GM18867 (cell line): Measurements from ENCODE around the gene ASTN2.

Source experiments
- ATAC-seq: cut with Tn5 transposase; IDR thresholded peaks from one replicate; pipeline ENCODE4 v1.9.1; 2021; ENCODE audit warnings: mild to moderate bottlenecking, moderate library complexity; ENCODE audit not compliant: unreplicated experiment

Gene ASTN2

GRCh38 chr9:116555556-116556155 lies 859.2 kb downstream of the ASTN2 start:
- no peak for ATAC-seq

- ATAC-seq: no peak
Measured at GRCh38 chr9:116555119-116555518, 859.7 kb downstream of the ASTN2 start.

- no peak for ATAC-seq
Measured at GRCh38 chr9:116550696-116551436, 864.0 kb downstream of the ASTN2 start.

GRCh38 chr9:116549786-116550660 lies 864.8 kb downstream of the ASTN2 start:
- no peak for ATAC-seq

GRCh38 chr9:116549061-116549664 lies 865.7 kb downstream of the ASTN2 start:
- no peak for ATAC-seq

GRCh38 chr9:116547729-116548426 lies 867.0 kb downstream of the ASTN2 start:
- ATAC-seq: no peak

- ATAC-seq: no peak
Measured at GRCh38 chr9:116546711-116547581, 867.9 kb downstream of the ASTN2 start.

GRCh38 chr9:116544896-116545295 lies 870.0 kb downstream of the ASTN2 start:
- no peak for ATAC-seq

- ATAC-seq: no peak
Measured at GRCh38 chr9:116543731-116544400, 871.0 kb downstream of the ASTN2 start.

- no peak for ATAC-seq
Measured at GRCh38 chr9:116541402-116541801, 873.5 kb downstream of the ASTN2 start.

GRCh38 chr9:116539549-116539948 lies 875.3 kb downstream of the ASTN2 start:
- ATAC-seq: no peak

- ATAC-seq: no peak
Measured at GRCh38 chr9:116525611-116526010, 889.2 kb downstream of the ASTN2 start.

GRCh38 chr9:116524778-116525470 lies 889.9 kb downstream of the ASTN2 start:
- no peak for ATAC-seq

GRCh38 chr9:116520218-116520617 lies 894.6 kb downstream of the ASTN2 start:
- ATAC-seq: no peak

GRCh38 chr9:116516456-116516855 lies 898.4 kb downstream of the ASTN2 start:
- ATAC-seq: no peak

GRCh38 chr9:116515541-116515940 lies 899.3 kb downstream of the ASTN2 start:
- ATAC-seq: no peak

GRCh38 chr9:116506685-116507084 lies 908.2 kb downstream of the ASTN2 start:
- no peak for ATAC-seq

GRCh38 chr9:116504893-116505480 lies 909.9 kb downstream of the ASTN2 start:
- ATAC-seq: peak; percentile 100
